GM12874 (cell line): Measurements from ENCODE around the gene DAZAP1.

Source experiments
- CTCF ChIP-seq: IDR thresholded peaks from 2 replicates; pipeline ENCODE4 v1.5.1; 2011; ENCODE audit warnings: low read depth, mild to moderate bottlenecking, control low read depth, low read length, moderate library complexity; ENCODE audit not compliant: insufficient read depth

Gene DAZAP1

DNA sequence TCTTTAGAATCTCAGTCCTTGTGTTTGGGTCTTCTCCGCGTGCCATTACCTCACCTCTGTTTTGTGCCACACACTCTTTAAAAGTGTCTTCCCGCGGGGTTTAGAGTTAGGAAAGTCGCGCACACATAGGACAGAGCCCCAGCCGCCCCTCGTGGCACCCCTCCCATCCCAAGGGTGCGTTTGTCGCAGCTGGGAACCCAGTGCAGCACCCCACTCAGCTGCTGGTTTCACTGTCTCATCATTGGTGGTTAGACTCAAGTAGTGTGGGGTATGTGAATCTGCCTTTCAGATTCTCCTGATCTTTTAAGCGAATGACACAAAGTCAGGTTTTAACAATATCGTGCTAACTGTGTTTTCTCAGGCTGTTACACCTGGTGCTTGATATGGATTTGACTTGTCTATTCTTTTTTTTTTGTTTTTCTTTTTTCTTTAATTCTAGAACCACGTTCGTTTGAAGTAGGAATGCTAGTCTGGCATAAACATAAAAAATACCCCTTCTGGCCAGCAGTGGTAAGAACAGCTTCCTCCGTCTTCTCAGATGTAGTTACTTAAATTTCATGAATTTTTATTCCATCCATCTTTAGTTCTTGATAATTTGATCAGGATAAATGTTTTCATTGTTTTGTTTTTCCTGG is 43.2 kb upstream of the DAZAP1 start:
- peak; percentile 15; the same call in 1 of the 2 replicates for TF ChIP-seq CTCF

- TF ChIP-seq CTCF = no peak
Measured at GRCh38 chr19:1365319-1366269, 41.8 kb upstream of the DAZAP1 start.

DNA sequence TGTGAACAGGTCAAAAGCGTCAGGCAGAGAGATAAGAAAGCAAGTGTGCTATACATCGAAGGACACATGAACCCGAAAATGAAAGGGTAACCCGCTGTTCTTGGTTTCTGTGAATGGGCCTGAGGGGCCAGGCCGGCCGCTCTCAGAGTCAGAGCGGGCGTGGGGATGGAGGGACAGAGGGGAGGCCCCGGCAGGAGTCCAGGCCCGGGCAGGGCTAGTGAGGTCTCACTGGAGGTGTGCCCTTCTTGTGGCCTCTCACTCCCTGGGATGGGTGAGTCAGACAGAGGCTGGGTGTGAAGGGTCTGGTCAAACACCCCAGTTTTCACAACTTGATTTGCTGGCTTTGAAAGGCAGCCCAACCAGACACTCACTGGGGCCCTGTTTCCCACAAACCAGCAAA is 41.1 kb upstream of the DAZAP1 start:
- TF ChIP-seq CTCF = no peak

- TF ChIP-seq CTCF = no peak
Measured at GRCh38 chr19:1366899-1367870, 40.2 kb upstream of the DAZAP1 start.

GRCh38 chr19:1369214-1369805 is 38.1 kb upstream of the DAZAP1 start:
- TF ChIP-seq CTCF = no peak

GRCh38 chr19:1370579-1371361 is 36.6 kb upstream of the DAZAP1 start:
- TF ChIP-seq CTCF = no peak
